ENCODE measurements around the gene ATP8A2. TPM values are rescaled to one million over a fixed set of nuclear protein-coding genes. Genes with fewer than 3 reads are reported as not detected.

The ATP8A2 gene
- total RNA-seq, 4 donors from 2014 or later = 0.20 to 1.1 (median 0.59) TPM

DNA sequence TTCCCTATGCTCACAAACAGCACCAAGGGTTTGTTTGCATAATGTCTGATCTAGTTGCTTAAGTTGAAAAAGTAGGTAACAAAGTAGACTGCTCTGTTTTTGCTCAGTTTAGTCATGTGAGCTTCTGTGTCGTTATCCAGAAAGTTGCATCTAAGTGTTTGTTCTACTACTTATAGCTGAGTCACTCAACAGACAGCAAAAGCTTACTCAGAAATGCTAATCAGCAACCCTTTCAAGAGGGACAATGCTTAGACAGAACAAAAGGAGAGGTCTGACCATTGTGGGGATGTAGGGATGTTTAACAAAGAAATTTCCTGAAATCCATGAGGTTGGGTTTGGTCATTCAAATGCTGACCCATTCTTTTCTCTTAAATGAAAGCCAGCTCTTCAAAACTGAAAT, 106.4 kb downstream of the ATP8A2 start:
- Histone ChIP-seq H3K36me3 (no peaks in the 10 kb centered on the region), H3K27ac (no peak overlapping the region), H3K9me3 (no peaks in the 10 kb centered on the region), H3K27me3 (no peaks in the 10 kb centered on the region), H3K4me3 (no peak overlapping the region), H3K4me1 (no peaks in the 10 kb centered on the region)
- in situ Hi-C loops (cut with MboI; ENCODE audit: low pct_ligation_motif_present in 1 of 4, low pct_unique_long_range_greater_than_20kb in 1 of 4, low sequenced_read_pairs in 3 of 4) = no loop called here
- no peak for DNase-seq
- intact Hi-C loops (cut with DNase I; ENCODE audit: low total_unique reads) = no loop called here
- WGBS, 2 donors (ENCODE audit: low coverage in 1 of 2) = 44 to 64% methylated on average over 1 of the region's 1 CpG
- TF ChIP-seq, protein P1, sequence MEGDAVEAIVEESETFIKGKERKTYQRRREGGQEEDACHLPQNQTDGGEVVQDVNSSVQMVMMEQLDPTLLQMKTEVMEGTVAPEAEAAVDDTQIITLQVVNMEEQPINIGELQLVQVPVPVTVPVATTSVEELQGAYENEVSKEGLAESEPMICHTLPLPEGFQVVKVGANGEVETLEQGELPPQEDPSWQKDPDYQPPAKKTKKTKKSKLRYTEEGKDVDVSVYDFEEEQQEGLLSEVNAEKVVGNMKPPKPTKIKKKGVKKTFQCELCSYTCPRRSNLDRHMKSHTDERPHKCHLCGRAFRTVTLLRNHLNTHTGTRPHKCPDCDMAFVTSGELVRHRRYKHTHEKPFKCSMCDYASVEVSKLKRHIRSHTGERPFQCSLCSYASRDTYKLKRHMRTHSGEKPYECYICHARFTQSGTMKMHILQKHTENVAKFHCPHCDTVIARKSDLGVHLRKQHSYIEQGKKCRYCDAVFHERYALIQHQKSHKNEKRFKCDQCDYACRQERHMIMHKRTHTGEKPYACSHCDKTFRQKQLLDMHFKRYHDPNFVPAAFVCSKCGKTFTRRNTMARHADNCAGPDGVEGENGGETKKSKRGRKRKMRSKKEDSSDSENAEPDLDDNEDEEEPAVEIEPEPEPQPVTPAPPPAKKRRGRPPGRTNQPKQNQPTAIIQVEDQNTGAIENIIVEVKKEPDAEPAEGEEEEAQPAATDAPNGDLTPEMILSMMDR (IDR thresholded peaks at IDR 0.05) = no peak
- TF ChIP-seq EP300 (IDR thresholded peaks at IDR 0.05; ENCODE audit: low read depth) = no peak
- TF ChIP-seq POLR2A (IDR thresholded peaks at IDR 0.05) = no peak
- no peak for TF ChIP-seq POLR2AphosphoS5 (IDR thresholded peaks at IDR 0.05)

DNA sequence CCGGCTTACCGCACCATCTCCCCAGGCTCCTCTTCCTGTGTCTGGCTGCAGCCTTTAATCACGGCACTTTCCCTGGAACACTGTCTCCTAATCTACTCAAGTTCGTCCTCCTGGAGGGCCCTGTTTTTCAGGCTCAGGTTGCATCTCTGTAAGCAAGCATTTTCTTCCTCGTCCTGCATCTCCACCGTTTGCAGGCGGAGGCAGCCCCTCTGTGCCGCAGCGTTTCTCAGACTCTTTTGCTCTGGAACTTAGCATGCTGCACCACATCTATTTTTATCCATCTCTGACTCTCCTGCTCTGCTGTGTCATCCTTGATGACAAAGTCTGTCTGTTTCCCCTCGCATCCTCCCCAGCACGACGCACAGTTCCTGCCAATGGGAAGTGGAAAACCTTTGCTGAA, 117.5 kb downstream of the ATP8A2 start:
- DNase-seq = no peak
- H3K27me3 ChIP-seq = peaks cover 5% of the 10 kb centered on the region
- in situ Hi-C loops (cut with MboI; ENCODE audit: low pct_ligation_motif_present in 1 of 4, low pct_unique_long_range_greater_than_20kb in 1 of 4, low sequenced_read_pairs in 3 of 4) (no loop called here), intact Hi-C loops (cut with DNase I; ENCODE audit: low total_unique reads) (no loop called here)
- no peaks in the 10 kb centered on the region for H3K36me3 ChIP-seq
- 48 to 49% methylated on average over 12 of the region's 12 CpGs for WGBS, 2 donors (ENCODE audit: low coverage in 1 of 2)
- no peak overlapping the region for H3K27ac ChIP-seq
- TF ChIP-seq, protein P1 (IDR thresholded peaks at IDR 0.05) = no peak
- no peak for TF ChIP-seq EP300 (IDR thresholded peaks at IDR 0.05; ENCODE audit: low read depth)
- TF ChIP-seq POLR2AphosphoS5 (IDR thresholded peaks at IDR 0.05) = no peak
- no peak for TF ChIP-seq POLR2A (IDR thresholded peaks at IDR 0.05)
- H3K4me3 ChIP-seq = no peak overlapping the region
- no peaks in the 10 kb centered on the region for H3K4me1 ChIP-seq
- no peaks in the 10 kb centered on the region for H3K9me3 ChIP-seq

DNA sequence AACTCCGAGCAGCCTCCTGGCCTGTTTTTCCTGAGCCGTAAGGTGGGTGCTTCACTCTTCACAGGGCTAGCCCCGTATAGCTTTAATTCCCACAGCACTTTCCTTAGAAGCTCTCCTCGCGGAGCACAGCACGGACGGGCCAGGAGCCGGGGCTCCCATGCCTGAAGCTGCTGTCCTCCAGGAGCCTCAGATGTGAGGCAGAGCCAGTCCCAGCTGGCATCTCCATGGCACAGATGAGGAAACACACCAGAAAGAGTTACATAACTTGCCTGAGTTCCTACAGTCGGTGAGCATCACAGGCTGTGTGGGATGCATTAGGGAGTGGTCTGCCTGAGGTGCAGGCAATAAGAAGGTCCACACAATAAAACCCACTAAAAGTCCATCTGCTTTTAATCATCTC, 118.5 kb downstream of the ATP8A2 start:
- 75 to 87% methylated on average over 2 to 9 of the region's 9 CpGs for WGBS, 2 donors (ENCODE audit: low coverage in 1 of 2)
- H3K27me3 ChIP-seq = peaks cover 5% of the 10 kb centered on the region
- in situ Hi-C loops (cut with MboI; ENCODE audit: low pct_ligation_motif_present in 1 of 4, low pct_unique_long_range_greater_than_20kb in 1 of 4, low sequenced_read_pairs in 3 of 4) = no loop called here
- H3K36me3 ChIP-seq = no peaks in the 10 kb centered on the region
- H3K27ac ChIP-seq = no peak overlapping the region
- no peaks in the 10 kb centered on the region for H3K4me1 ChIP-seq
- no peak for TF ChIP-seq POLR2AphosphoS5 (IDR thresholded peaks at IDR 0.05)
- no peak for TF ChIP-seq EP300 (IDR thresholded peaks at IDR 0.05; ENCODE audit: low read depth)
- TF ChIP-seq, protein P1 (IDR thresholded peaks at IDR 0.05) = no peak
- no peak for TF ChIP-seq POLR2A (IDR thresholded peaks at IDR 0.05)
- DNase-seq = no peak
- no peaks in the 10 kb centered on the region for H3K9me3 ChIP-seq
- no peak overlapping the region for H3K4me3 ChIP-seq
- intact Hi-C loops (cut with DNase I; ENCODE audit: low total_unique reads) = no loop called here

DNA sequence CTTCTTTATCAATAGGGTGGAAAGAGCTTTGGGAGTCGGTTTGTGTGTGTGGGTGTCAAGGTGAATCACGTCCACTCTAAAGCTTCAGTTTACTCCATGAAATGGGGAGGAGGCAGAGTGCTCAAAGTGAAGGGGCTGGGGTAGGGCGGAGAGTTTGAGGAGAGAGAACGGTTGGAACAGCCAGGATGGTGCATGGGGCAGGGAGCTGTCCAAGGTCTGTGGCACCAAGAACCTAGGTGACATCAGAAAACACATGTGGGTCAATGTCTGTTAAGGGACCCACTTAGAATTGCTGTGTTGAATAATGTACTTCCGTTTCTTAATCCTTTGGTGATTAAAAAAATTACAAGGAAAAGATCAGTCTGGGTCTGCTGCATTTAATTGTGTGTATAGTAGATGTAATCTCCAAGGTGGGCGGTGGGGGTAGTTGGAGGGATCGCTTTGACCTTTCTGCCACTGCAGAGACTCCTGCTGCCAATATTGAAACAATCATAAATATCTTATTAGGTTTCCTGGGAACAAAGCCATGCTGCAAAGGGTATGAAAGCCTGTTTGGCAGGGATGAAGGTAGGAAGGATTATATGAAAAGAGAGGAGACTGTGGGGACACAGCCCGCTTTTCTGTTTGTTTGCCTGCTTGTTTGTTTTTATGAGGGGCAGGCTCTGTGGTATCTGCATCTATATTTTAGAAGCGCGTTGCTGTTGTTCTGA, 122.3 kb downstream of the ATP8A2 start:
- no peak overlapping the region for H3K27ac ChIP-seq
- in situ Hi-C loops (cut with MboI; ENCODE audit: low pct_ligation_motif_present in 1 of 4, low pct_unique_long_range_greater_than_20kb in 1 of 4, low sequenced_read_pairs in 3 of 4) = no loop called here
- no peaks in the 10 kb centered on the region for H3K9me3 ChIP-seq
- H3K27me3 ChIP-seq = peaks cover 3% of the 10 kb centered on the region
- H3K4me1 ChIP-seq = no peaks in the 10 kb centered on the region
- H3K36me3 ChIP-seq = no peaks in the 10 kb centered on the region
- no peak for DNase-seq
- TF ChIP-seq POLR2A (IDR thresholded peaks at IDR 0.05) (no peak), POLR2AphosphoS5 (IDR thresholded peaks at IDR 0.05) (no peak), EP300 (IDR thresholded peaks at IDR 0.05; ENCODE audit: low read depth) (no peak)
- TF ChIP-seq, protein P1 (IDR thresholded peaks at IDR 0.05) = no peak
- intact Hi-C loops (cut with DNase I; ENCODE audit: low total_unique reads) = no loop called here
- H3K4me3 ChIP-seq = no peak overlapping the region
- WGBS, 2 donors (ENCODE audit: low coverage in 1 of 2) = 62 to 68% methylated on average over 9 to 10 of the region's 10 CpGs

Measured in transverse colon (tissue), 4 donors.